Transverse colon (tissue), 4 donors: ENCODE results near the gene BMP8B. TPM values are rescaled to one million over a fixed set of nuclear protein-coding genes. Genes with fewer than 3 reads are reported as not detected.

Source experiments
- DNase-seq: peaks from one replicate; pipeline ENCODE4 v3.0.0-alpha.2; 2019
- H3K27ac ChIP-seq, 4 donors: fragments of 200-600 bp; sonication (generic); 2 replicates each; pipeline ENCODE4 v1.5.1; 2016 to 2018; ENCODE audit warnings: inconsistent platforms in 4 of 4
- H3K27me3 ChIP-seq: fragments of 200-600 bp; sonication (generic); 2 replicates; pipeline ENCODE4 v1.5.1; 2017; ENCODE audit warnings: inconsistent platforms
- H3K36me3 ChIP-seq, 4 donors: fragments of 200-600 bp; sonication (generic); 2 replicates each; pipeline ENCODE4 v1.5.1; 2017 to 2019; ENCODE audit warnings: inconsistent platforms in 4 of 4
- H3K4me1 ChIP-seq, 4 donors: fragments of 200-600 bp; sonication (generic); 2 replicates each; pipeline ENCODE4 v1.5.1; 2017 to 2020; ENCODE audit warnings: inconsistent platforms in 4 of 4
- H3K4me3 ChIP-seq, 4 donors: fragments of 200-600 bp; sonication (generic); 1 replicate in 1 of 4; 2 replicates in 3 of 4; pipeline versions ENCODE4 v1.5.1 to v1.6.1; 2017 to 2019; ENCODE audit warnings: inconsistent platforms in 4 of 4
- H3K9me3 ChIP-seq, 2 donors: fragments of 200-600 bp; sonication (generic); 2 replicates each; pipeline ENCODE4 v1.5.1; 2017 to 2019; ENCODE audit warnings: inconsistent platforms in 2 of 2
- EP300 ChIP-seq: sonication (generic); formaldehyde crosslinking; IDR thresholded peaks from one replicate; pipeline ENCODE4 v1.6.1; 2017; ENCODE audit warnings: antibody characterized with exemption, low read depth
- POLR2A ChIP-seq: fragments of 450-650 bp; IDR thresholded peaks from one replicate; pipeline ENCODE4 v1.6.1; 2016; ENCODE audit warnings: antibody characterized with exemption, mild to moderate bottlenecking, moderate library complexity
- POLR2AphosphoS5 ChIP-seq, 3 donors: sonication (generic); formaldehyde crosslinking; IDR thresholded peaks; one replicate each; pipeline ENCODE4 v1.6.1; 2016; ENCODE audit warnings: antibody characterized with exemption in 3 of 3
- WGBS, 2 donors: methylation state at CpG; one replicate each; pipeline ENCODE4 v1.1.5; 2018; ENCODE audit warnings: low coverage in 1 of 2; 5-methylcytosine and 5-hydroxymethylcytosine counted together
- in situ Hi-C, 4 donors: fragments of 200-750 bp; cut with MboI; loops; one replicate each; pipeline versions ENCODE4 v1.15.0 to v1.15.1; 2017; ENCODE audit warnings: low sequenced_read_pairs in 3 of 4, low pct_ligation_motif_present in 1 of 4, low pct_unique_long_range_greater_than_20kb in 1 of 4
- intact Hi-C: fragments of 100-400 bp; cut with DNase I; formaldehyde crosslinking; loops from one replicate; pipeline ENCODE4 v1.15.1; 2023; ENCODE audit warnings: low total_unique reads
- total RNA-seq, 4 donors: library from RNA; depleted of rRNA; stranded (reverse); fragments of >200 nt; gene quantifications; one replicate each; pipeline ENCODE4 v1.1.0, GENCODE V29; 2016
- TF ChIP-seq, protein P1 (sequence below), 5 experiments: fragments of 200-600 bp in 3 of 5; fragments of 450-650 bp in 2 of 5; sonication (generic) in 3 of 5; IDR thresholded peaks; 1 replicate in 2 of 5; 2 replicates in 3 of 5; pipeline ENCODE4 v1.5.1; 2016 to 2017; ENCODE audit warnings: antibody characterized with exemption in 5 of 5, inconsistent platforms in 3 of 5, mild to moderate bottlenecking in 2 of 5, moderate library complexity in 1 of 5

BMP8B gene
- total RNA-seq, 4 donors from 2014 or later, result 1.2 to 27.2 (median 17.4) TPM

DNA sequence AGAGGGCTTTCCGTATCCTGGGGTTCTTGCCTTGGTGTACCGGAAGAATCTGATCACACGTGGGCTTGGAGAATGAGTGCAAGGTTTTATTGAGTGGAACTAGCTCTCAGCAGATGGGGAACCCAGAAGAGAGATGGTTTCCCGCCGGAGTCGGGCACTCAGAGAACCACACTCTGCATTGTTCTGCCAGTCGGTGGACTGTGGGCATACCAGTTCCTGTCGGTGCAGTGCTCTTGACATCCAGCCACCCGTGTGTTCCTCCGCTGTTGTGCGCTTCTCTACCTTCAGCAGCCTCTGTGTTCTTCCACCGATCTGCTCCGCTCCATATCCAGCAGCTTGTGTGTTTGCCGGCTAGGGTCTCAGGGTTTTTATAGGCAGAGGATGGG, 60.7 kb downstream of the BMP8B start:
- in situ Hi-C loops (loop anchor here in 2 of 4 donors (10.0 kb wide), 1 partner anchor 123 kb away; no protein-coding TSS in a partner anchor), intact Hi-C loops (no loop called here)
- TF ChIP-seq POLR2AphosphoS5 (IDR thresholded peaks at IDR 0.05) (no peak), EP300 (no peak), POLR2A (no peak)
- TF ChIP-seq, protein P1, sequence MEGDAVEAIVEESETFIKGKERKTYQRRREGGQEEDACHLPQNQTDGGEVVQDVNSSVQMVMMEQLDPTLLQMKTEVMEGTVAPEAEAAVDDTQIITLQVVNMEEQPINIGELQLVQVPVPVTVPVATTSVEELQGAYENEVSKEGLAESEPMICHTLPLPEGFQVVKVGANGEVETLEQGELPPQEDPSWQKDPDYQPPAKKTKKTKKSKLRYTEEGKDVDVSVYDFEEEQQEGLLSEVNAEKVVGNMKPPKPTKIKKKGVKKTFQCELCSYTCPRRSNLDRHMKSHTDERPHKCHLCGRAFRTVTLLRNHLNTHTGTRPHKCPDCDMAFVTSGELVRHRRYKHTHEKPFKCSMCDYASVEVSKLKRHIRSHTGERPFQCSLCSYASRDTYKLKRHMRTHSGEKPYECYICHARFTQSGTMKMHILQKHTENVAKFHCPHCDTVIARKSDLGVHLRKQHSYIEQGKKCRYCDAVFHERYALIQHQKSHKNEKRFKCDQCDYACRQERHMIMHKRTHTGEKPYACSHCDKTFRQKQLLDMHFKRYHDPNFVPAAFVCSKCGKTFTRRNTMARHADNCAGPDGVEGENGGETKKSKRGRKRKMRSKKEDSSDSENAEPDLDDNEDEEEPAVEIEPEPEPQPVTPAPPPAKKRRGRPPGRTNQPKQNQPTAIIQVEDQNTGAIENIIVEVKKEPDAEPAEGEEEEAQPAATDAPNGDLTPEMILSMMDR (IDR thresholded peaks at IDR 0.05), result no peak
- H3K27ac ChIP-seq, result no peak overlapping the region
- no peak overlapping the region for H3K4me3 ChIP-seq
- no peak for DNase-seq
- no peaks in the 10 kb centered on the region for H3K4me1 ChIP-seq
- H3K27me3 ChIP-seq, result peaks cover 95% of the 10 kb centered on the region
- H3K36me3 ChIP-seq, result no peaks in the 10 kb centered on the region
- no peaks in the 10 kb centered on the region for H3K9me3 ChIP-seq
- 66 to 78% methylated on average over 3 to 14 of the region's 14 CpGs for WGBS, 2 donors

DNA sequence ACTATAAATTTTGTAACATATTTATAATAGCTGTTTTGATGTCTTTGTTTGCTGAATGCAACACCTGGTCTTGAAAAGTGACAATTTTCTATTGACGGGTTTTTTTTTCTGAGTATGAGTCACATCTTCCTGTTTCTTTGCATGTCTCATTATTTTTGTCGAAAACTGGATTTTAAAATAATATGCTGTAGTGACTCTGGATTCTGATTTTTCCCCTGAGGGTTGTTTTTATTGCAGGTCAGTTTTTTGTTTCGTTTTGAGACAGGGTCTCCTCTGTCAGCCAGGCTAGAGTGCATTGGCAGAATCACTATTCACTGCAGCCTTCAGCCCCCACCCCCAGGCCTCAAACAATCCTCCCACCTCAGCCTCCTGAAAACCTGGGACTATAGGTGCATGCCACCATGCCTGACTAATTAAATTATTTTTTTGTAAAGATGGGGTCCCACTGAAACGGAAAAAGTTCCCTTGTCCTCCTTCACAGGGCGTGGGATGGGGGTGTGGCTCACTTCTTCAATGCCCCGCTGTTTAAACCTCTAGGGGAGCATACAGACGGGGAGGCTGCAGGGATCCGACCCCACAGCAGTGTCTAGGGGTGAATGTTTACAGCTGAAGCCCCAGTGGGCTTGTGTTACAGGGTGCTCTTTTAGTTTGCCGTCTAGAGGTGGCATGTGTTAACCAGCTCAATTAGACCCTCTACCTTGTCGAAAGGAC, 61.3 kb downstream of the BMP8B start:
- in situ Hi-C loops (loop anchor here in 2 of 4 donors (10.0 kb wide), 1 partner anchor 123 kb away; no protein-coding TSS in a partner anchor), intact Hi-C loops (no loop called here)
- DNase-seq, result no peak
- peaks cover 91% of the 10 kb centered on the region for H3K27me3 ChIP-seq
- TF ChIP-seq EP300 (no peak), POLR2AphosphoS5 (IDR thresholded peaks at IDR 0.05) (no peak), POLR2A (no peak)
- TF ChIP-seq, protein P1 (IDR thresholded peaks at IDR 0.05), result no peak
- no peaks in the 10 kb centered on the region for H3K4me1 ChIP-seq
- H3K27ac ChIP-seq, result no peak overlapping the region
- 38 to 42% methylated on average over 2 to 10 of the region's 10 CpGs for WGBS, 2 donors
- H3K9me3 ChIP-seq, result no peaks in the 10 kb centered on the region
- H3K36me3 ChIP-seq, result no peaks in the 10 kb centered on the region
- H3K4me3 ChIP-seq, result no peak overlapping the region

DNA sequence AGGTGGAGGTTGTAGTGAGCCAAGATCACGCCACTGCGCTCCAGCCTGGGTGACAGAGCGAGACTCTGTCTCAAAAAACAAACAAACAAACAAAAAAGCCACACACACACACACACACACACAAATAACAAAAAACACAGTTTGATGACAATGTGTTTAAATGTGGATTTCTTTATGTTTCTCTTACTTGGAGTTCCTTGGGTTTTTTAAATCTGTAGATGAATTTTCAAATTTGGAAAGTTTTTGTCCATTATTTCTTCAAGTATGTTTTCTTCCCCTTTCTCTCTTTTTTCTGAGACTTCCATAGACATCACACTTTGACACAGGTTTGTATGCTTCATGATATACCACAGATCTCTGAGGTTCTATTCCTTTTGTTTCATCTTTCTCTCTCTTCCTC, 62.1 kb downstream of the BMP8B start:
- 68% methylated on average over 3 of the region's 3 CpGs; no CpG with 5 or more reads in 1 of the 2 donors for WGBS, 2 donors
- Histone ChIP-seq H3K36me3 (no peaks in the 10 kb centered on the region), H3K4me1 (no peaks in the 10 kb centered on the region), H3K4me3 (no peak overlapping the region), H3K27ac (no peak overlapping the region), H3K27me3 (peaks cover 93% of the 10 kb centered on the region), H3K9me3 (no peaks in the 10 kb centered on the region)
- TF ChIP-seq EP300 (no peak), POLR2AphosphoS5 (IDR thresholded peaks at IDR 0.05) (no peak), POLR2A (no peak)
- TF ChIP-seq, protein P1 (IDR thresholded peaks at IDR 0.05), result no peak
- in situ Hi-C loops, result loop anchor here in 2 of 4 donors (10.0 kb wide), 1 partner anchor 122 kb away; no protein-coding TSS in a partner anchor
- intact Hi-C loops, result no loop called here
- DNase-seq, result no peak

DNA sequence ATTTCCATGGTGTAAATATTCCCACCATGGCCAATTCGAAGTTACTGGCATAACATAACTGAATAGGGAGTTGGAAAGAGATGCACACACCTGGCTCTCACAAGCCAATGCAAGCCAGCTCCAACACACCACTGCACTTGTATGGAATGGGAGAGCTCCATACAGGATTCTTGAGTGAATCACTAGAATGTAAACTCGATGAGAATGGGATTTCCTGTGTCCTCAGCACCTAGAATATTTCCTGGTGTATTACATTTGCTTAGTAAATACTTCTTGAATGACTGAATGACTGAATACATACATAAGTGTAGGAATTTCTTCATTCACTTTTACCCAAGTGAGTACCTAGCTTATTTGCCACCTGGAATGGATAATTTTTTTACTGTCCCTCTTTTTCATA, 66.2 kb downstream of the BMP8B start:
- DNase-seq, result no peak
- 17% methylated on average over 2 of the region's 2 CpGs; no CpG with 5 or more reads in 1 of the 2 donors for WGBS, 2 donors
- intact Hi-C loops, result loop anchor here (5.0 kb wide), 2 partner anchors 115 to 1790 kb away; no protein-coding TSS in a partner anchor
- in situ Hi-C loops, result loop anchor here in 2 of 4 donors (10.0 kb wide), 1 partner anchor 118 kb away; no protein-coding TSS in a partner anchor
- TF ChIP-seq EP300 (no peak), POLR2AphosphoS5 (IDR thresholded peaks at IDR 0.05) (no peak), POLR2A (no peak)
- TF ChIP-seq, protein P1 (IDR thresholded peaks at IDR 0.05), result no peak
- no peaks in the 10 kb centered on the region for H3K9me3 ChIP-seq
- H3K36me3 ChIP-seq, result no peaks in the 10 kb centered on the region
- peaks cover 72% of the 10 kb centered on the region for H3K27me3 ChIP-seq
- H3K27ac ChIP-seq, result no peak overlapping the region
- H3K4me1 ChIP-seq, result peaks cover 0 to 3% (median 0%) of the 10 kb centered on the region in 4 donors
- no peak overlapping the region for H3K4me3 ChIP-seq
